ENCODE measurements around the gene PPM1A.

The PPM1A gene

DNA sequence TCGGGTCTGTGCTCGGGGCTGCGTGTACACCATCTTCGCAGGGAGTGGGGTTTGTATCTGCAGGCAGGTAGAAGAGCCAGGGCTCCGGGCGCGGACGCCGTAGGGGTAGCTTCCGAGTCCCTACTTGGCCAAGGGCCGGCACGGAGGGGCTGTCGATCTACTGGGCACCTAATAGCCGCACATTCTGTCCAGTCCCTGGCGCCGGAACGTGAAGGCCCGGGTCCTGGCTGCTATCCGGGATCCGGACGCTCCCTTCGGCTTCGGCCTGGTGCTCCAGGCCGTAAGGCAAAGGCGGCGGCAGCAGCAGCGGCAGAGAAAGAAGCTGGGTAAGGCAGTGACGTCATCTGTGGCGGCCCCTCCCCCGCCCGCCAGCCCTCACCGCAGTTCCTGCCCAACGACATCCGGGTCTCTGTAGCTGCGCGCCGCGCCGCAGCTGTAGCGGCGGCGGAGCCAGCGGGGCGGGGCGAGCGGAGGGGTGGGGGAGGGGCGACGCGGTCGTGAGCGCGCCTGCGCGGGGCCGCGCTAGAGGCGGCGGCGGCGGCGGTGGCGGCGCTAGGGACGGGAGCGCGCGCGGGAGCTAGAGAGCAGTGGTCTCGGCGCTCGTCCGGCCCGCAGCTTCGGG lies at the start of gene PPM1A:
PPM1A (plus strand) TSS at position 525 of the 622 bp plus-strand sequence. CDS start 33,483 bp downstream, outside the sequence.
- DNase-seq (ENCODE audit: low read depth in 2 of 3, low spot score in 2 of 3) = peak; percentile 87 to 94 (median 87)

DNA sequence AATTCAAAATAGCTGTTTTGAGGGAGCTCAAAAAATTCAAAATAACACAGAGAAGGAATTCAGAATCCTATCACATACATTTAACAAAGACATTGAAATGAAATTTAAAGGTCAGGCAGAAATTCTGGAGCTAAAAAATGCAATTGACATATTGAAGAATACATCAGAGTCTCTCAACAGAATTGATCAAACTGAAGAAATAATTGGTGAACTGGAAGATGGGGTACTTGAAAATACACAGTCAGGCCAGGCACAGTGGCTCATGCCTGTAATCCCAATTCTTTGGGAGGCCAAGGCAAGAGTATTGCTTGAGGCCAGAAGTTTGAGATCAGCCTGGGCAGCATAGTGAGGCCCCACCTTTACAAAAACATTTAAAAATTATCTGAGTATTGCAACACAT lies 49.7 kb upstream of the PPM1A start:
- no peak for DNase-seq (ENCODE audit: low read depth in 2 of 3, low spot score in 2 of 3)

DNA sequence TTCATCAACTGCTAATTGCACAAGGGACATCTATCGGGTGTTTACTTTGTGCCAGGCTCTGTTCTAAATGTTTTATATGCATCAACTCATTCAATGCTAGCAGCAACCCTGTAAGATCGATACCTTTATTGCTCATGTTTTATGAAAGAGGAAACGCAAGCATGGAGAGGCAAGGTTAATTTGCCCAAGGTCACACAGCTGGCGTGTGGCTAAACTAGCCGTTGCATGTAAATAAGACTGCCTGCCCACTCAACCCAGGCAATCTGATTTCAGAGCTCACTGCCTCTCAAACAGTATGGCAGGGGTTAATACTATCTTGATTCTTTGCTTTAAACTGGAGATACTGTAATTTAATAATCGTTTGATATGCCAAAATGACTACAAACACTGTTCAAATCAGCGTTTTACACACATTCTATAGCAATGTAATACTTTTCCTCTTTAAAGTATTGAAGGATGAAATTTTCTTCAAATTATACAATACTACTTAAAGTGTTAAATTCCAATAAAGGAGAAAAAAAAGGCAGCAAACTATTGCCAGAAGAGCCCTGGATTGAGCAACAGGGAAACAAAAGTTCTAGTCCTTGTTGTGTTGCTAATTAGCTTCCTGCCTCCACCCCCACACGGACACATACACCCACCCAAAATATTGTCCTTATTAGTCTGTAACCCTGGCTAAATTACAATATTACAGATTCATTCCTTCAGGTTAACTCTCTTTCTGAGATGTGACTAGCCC lies 44.7 kb upstream of the PPM1A start:
- DNase-seq (ENCODE audit: low read depth in 2 of 3, low spot score in 2 of 3) = no peak

DNA sequence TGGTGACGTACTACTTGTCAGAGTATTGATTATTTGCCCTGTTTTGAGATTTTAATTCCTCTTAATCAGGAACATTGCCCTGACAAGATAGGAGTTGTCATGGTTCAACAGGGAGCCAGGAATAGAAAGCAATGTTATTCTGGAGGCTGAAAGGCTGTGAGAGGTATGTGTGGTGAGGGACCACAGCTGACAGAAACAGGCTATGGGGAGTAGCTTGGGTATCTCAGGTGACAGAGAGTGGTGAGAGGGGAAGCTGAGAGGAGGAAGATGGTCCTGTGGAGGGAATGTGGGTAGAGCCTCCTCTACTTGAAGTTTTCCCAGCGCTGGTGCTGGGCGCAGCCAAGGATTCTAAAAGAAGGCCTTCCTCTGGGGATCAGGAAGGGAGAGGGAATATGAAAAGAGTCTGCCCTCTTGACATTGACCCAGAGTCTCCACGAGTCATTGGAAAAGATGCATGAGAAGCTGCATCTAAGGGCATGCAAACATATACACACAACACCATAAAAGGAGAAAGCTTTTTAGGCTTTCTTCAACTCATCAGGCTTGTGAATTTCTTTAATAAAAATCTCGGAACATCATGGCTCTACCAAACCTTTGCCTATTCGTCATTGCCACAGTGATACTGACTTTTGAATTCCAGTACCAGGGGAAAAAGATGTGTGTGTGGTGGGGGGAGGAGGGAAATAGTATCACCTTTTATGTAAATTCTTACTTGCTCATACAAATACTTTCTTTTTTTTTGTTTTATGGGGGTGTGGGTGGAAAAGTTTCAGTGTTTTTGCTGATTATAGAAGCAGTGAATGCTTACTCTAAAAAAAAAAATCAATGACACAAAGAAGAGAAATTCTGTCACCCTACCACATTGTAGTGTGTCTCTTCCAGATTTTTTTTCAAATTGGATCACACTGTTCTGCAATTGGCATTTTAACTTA lies 43.9 kb upstream of the PPM1A start:
- no peak for DNase-seq (ENCODE audit: low read depth in 2 of 3, low spot score in 2 of 3)

DNA sequence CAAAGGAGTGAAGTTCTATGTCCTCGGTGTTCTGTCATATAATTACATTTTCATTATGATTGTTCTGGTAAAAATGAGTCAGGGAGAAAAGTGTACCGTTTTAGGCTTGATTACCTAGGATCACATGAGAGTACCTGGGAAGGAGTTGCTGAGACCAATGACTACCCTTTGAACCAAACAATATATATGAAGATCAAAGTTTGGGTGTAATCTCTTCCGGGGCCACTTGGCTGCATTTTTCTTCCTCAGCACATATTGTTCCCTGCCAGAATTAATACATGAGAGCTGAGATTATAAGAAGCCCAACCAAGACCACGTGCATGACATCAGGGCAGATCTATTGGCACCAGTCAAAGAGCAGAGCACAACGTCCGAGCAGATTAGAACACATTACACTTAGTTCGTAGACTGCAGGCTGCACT lies 42.8 kb upstream of the PPM1A start:
- DNase-seq (ENCODE audit: low read depth in 2 of 3, low spot score in 2 of 3) = no peak

DNA sequence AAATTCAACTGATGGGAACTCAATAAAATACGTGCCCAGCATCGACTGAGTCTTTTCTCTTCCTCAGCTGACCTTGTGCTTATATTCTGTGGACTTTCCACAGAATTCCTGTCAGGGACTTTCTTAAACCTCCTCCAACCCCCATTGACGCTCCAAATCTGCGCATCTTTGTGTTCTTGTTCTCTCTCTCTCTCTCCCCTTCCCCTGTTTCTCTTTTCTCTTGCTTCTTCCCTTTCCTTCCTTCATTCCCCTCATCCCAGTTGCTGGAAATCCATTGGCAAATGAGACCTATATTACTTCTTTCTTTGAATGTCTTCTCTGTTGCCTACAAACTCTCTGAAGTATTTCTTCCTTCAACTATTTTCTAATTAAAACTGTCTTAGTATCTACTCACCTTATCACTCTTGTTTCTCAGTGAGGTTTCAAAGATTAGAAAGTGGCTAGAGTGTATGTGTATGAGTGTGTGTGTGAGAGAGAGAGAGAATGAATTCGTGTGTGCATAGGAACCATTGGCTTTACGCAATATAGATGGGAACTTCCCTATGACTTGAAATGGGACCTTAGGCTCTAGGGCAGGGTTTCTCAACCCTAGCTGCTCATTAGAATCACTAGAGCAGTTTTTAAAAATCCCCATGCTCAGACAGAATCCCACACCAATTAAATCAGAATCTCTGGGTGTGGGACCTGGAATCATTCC lies 42.0 kb upstream of the PPM1A start:
- DNase-seq (ENCODE audit: low read depth in 2 of 3, low spot score in 2 of 3) = no peak

DNA sequence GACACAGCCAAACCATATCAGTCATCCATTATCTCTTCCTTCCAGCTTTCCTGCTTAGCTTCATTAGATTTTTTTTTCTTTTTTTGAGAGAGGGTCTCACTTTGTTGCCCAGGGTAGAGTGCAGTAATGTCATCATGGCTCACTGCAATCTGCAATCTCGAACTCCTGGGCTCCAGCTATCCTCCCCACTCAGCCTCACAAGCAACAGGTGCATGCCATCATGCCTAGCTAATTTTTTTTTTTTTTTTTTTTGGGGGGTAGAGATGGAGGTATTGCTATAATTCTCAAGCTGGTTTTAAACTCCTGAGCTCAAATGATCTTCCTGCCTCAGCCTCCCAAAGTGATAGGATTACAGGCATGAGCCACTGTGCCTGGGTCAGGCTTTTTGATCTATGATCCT lies 38.3 kb upstream of the PPM1A start:
- no peak for DNase-seq (ENCODE audit: low read depth in 2 of 3, low spot score in 2 of 3)

DNA sequence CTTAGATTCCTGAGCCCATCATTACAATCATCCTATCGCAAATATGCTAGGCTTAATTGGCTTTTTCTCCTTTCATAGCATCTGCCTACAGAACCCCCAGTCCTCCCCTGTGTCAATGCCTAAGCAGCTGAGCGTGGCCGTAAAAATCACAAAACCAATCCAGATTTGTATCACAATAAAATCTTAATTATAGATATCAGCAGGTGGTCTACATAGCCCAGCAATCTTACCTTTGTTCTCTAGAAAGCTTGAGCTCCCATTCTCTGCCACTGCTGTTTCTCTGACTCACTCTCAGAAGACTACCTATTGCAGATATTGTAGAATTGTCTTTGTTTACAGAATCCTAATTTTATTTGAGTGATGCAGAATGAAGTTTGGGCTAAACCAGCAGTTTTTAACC lies 37.9 kb upstream of the PPM1A start:
- DNase-seq (ENCODE audit: low read depth in 2 of 3, low spot score in 2 of 3) = no peak

DNA sequence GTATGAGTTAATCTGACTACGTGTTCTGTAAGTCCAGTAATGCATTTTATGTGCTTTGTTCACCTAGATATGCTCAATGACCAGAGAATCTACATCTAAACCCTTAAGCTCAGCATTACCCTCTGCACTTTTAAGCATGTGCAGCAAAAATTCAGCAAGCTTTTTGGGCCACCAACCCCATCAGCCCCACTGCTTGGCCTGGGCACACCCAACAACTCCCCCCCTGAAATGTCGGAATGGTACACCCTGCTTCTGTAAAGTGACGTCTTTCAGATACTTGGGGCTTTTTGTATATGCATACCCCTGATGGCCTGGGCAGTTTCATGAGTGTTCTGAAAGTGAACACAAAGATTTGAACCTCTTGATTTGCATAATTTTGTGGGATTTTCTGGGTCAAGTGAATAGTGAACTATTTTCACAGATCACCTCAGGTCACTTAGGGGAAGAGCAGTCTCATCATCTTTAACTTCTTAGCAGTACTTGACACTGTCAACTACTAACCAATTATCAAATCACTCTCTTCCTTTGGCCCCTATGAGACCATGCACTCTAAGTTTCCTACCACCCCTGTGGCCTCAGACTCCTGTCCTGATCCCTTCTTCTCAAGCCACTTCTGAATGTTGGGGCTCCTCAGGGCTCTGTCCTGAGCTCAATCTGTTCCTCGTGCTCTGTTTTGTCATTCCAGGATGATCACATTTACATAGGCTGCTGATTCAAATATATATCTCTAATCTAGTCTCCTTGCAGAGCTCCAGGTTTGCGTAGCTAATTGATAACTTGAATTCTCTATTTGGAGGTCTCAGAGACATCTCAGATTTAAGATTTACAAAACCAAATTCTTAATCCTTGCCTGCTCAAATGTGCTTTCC lies 36.3 kb upstream of the PPM1A start:
- DNase-seq (ENCODE audit: low read depth in 2 of 3, low spot score in 2 of 3) = no peak

DNA sequence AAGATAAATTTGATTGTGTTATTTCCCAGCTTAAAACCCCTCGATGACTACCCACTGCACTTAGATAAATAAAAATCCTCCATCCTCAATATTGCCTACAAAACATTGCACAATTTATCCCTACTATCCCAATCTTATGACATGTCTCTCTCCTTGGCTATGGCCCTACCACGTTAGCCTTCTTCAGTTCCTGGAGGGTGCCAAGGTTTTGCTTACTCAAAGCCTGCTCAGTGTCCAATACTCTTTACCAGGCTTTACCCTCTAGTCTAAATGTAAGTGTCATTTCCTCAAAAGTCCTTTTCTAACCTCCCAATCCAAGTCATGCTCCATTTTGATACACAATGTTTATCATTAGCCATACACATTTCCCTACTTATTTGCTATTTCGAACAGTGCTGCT lies 35.0 kb upstream of the PPM1A start:
- DNase-seq (ENCODE audit: low read depth in 2 of 3, low spot score in 2 of 3) = no peak

DNA sequence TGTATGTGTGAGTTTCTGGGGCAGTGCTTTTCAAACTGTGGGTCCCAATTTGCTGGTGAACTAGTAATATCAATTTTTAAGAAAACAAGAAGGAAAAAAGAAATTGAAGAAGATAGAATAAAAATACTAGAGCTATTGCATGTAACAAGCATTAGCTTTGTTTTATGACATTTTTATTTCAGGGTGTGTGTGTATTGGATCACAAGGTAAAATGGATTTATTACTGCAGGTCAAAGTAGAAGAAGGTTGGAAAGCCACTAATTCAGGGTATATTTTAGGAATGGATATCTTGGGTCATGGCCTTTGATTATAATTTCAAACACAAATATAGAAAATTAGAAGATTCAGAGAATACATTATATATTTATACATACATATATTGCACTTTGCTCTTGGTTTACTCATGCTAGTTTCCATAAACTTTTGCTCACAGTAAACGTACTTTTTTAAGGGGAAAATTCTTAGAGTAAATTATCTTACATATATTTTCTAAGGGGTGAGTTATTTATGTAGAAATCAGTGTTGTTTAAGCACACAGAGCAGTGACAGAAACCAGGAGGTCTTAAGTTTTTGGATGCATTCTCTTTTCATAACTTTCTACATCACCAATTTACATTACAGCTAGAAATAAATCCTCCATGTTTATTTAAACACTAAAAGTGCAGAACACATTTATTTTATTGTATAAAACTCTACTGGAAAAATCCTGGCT lies 34.5 kb upstream of the PPM1A start:
- DNase-seq (ENCODE audit: low read depth in 2 of 3, low spot score in 2 of 3) = no peak

DNA sequence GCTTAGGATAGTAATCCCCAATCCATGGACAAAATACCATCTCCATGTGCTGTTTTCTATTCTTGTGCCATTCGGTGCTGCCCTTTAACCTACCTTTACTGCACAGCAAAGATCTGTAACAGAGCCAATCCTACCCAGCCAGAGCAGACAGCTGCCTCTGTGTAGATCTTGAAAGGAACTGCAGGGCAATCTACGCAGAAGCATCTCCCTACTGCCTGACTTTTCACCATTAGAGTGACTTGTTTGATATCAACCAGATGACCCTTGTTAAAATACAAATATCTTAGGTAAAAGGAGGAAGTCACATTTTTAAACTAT lies 33.9 kb upstream of the PPM1A start:
- no peak for DNase-seq (ENCODE audit: low read depth in 2 of 3, low spot score in 2 of 3)

DNA sequence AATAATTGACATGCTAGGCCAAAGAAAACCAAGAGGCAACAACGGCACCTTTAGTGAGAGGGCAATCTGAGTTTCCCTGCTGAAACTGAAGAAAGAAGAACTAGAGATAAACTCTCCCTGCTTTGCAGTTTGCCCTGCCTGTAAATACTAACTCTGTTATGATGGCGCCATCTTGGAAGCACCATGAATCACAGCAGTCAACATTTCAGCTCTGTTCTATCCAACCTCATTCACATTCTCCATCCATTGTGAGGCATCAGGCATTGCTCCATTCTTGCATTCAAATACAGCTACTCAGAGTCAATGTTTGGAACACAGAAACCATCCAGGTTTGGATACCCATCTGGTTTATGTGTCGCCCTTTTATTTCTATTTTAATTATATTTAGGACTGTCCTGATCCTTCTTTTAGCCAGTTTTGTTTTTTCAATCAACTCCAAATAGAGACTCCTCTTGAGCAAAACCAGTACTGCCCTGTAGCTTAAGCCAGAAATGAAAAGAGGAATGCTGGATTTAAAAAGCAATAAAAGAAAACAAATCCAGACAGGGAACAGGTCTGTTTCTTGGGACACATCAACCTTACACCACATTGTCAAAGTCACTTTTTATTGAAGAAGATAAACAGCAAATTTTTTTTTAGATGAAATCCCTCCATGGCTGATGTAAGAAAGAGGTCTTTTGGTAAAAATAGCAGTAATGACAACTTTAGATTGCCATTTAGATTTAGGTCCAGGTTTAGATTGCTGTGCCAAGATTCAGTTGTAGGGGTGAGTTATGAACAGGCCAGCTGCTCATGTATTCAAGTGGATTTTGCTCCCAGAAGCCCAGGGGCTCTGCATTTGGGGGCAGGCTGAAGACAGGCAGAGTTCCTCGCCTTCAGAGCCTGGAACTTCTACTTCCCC lies 33.3 kb upstream of the PPM1A start:
- DNase-seq (ENCODE audit: low read depth in 2 of 3, low spot score in 2 of 3) = no peak

DNA sequence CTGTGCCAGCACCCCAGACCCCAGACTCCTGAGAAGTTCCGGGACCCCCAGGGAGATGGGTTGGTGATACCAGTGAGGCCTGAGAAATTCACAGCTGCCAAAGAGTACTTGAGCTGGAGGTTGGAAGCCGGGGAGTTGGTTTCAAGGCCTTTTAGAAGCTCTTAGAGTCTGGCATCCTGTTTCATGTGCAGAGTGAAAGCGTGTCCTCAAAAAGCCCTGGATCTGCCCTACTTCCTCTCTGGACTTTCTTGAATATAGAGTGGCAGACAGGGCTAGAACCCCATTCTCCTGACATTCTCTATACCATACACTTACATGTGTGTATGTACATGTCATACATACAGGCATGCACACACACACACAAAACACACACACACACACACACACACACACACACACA lies 31.3 kb upstream of the PPM1A start:
- DNase-seq (ENCODE audit: low read depth in 2 of 3, low spot score in 2 of 3) = no peak

DNA sequence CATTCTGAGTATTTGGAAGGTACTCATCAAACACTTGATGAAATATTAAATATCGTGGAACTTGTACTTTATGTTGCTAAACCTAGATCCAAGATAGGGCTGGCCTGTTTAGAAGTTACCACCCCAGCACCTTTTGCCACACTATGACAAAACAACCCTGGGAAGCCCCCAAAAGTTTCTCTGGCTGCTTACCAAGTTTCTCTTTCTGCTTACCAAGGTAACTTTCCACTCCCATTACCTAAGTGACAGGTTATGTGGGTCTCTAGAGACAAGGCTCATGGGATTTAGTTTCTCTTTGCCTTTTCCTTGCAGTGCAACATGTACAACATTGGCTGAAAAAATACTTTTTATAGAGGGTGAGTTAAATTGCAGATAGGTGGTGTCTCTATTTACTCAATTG lies 28.9 kb upstream of the PPM1A start:
- peak in 1 of 3 experiments; percentile 4 for DNase-seq (ENCODE audit: low read depth in 2 of 3, low spot score in 2 of 3)

DNA sequence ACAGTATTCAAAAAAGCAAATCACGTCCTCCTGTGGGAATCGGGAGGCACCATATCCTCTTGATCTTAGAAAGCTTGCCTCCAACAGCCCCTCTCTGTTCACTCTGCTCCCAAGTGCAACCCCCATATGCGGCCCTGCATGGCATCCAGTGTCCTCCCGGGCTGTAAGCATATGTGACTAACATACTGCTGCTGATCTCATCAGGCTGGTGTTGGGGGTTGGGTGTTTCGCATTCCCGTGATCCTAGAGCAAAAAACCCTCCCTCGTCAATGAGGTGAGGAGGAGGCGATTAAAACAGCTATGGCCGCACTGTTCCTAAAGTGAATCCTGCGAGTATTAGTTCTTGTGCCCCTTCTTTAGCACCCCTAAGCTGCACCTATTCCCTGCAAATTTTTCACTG lies 28.1 kb upstream of the PPM1A start:
- DNase-seq (ENCODE audit: low read depth in 2 of 3, low spot score in 2 of 3) = no peak

DNA sequence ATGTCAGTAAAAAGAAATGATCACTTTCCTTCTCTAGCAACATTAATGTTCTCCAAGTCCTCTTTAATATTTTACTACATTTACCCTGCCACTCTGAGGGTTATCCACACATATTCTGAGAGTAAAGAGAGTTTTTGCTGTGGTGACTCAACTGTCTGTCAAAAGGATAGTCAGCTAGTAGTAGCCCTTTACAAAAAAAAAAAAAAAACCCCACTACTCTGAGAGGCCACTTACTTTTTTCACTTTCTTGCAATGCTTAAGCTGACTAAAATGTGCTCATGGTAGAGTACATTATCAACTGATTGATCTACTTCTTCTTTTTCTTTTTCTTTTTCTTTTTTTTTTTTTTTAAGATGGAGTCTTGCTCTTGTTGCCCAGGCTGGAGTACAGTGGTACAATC lies 27.6 kb upstream of the PPM1A start:
- no peak for DNase-seq (ENCODE audit: low read depth in 2 of 3, low spot score in 2 of 3)

DNA sequence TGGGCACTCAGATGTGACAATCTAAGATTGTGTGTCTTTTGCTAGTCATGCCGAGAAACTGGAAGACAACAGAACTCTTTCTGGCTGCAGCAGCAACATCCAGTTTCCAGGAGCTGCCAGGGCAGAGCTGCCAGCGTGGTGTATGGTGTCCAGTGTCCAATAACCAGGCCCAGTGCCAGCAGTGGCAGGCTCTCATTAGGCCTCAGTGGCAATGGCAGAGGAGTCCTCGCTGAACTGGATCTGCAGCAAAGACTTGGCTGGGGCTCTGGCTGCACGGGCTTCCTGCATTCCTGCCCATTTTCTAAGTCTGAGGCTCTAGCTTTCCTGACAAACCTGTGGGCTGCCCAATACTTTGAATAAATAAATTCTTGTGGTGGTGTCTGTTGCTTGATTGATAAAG lies 26.2 kb upstream of the PPM1A start:
- no peak for DNase-seq (ENCODE audit: low read depth in 2 of 3, low spot score in 2 of 3)

DNA sequence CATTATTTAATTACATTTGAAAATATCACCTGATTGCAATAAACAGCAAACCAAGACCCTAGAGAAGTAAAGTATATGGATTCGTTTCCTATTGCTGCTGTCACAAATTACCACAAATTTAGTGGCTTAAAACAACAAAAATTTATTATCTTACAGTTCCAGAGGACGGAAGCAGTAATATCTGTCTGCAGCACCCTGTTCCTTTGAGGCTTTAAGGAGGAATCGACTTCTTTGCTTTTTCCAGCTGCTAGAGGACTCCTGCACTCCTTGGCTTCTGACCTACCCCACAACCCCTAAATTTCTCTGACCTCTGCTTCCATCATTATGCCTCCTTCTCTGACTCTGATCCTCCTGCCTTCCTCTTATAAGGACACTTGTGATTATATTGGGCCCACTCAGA lies 23.8 kb upstream of the PPM1A start:
- DNase-seq (ENCODE audit: low read depth in 2 of 3, low spot score in 2 of 3) = no peak
